ENCODE data around the gene FUCA2. TPM values are rescaled to one million over a fixed set of nuclear protein-coding genes. Genes with fewer than 3 reads are reported as not detected.

Gene FUCA2
- total RNA-seq, 1 experiment from 2014 or later: 15.3 TPM

DNA sequence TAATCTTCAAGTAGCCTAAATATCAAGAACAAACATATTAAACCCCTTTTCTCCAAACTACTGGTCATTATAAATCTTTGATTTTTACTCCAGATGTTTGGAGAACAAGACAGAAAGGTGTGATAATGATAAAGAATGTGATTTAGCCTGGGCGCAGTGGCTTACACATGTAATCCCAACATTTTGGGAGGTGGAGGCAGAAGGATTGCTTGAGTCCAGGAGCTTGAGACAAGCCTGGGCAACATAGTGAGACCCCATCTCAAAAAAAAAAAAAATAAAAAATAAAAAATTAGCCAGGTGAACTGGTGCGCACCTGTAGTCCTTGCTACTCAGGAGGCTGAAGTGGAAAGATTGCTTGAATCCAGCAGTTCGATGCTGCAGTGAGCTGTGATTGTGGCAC lies 35.1 kb upstream of the FUCA2 start:
- Histone ChIP-seq H3K27me3 (replicated peaks; ENCODE audit: insufficient read depth, low read depth, low read length, poor library complexity) (no peaks in the 10 kb centered on the region), H3K4me1 (ENCODE audit: insufficient read depth, low read length, poor library complexity, severe bottlenecking) (no peaks in the 10 kb centered on the region), H3K4me3 (ENCODE audit: low read depth, low read length, poor library complexity, severe bottlenecking) (no peak overlapping the region), H3K27ac (ENCODE audit: low read depth, low read length, poor library complexity, severe bottlenecking) (no peak overlapping the region), H3K9me3 (ENCODE audit: low read depth, low read length, poor library complexity, severe bottlenecking) (no peaks in the 10 kb centered on the region), H3K36me3 (ENCODE audit: insufficient read depth, low read length, poor library complexity, severe bottlenecking) (no peaks in the 10 kb centered on the region)
- CTCF ChIA-PET: no interaction called here
- TF ChIP-seq, protein P1, sequence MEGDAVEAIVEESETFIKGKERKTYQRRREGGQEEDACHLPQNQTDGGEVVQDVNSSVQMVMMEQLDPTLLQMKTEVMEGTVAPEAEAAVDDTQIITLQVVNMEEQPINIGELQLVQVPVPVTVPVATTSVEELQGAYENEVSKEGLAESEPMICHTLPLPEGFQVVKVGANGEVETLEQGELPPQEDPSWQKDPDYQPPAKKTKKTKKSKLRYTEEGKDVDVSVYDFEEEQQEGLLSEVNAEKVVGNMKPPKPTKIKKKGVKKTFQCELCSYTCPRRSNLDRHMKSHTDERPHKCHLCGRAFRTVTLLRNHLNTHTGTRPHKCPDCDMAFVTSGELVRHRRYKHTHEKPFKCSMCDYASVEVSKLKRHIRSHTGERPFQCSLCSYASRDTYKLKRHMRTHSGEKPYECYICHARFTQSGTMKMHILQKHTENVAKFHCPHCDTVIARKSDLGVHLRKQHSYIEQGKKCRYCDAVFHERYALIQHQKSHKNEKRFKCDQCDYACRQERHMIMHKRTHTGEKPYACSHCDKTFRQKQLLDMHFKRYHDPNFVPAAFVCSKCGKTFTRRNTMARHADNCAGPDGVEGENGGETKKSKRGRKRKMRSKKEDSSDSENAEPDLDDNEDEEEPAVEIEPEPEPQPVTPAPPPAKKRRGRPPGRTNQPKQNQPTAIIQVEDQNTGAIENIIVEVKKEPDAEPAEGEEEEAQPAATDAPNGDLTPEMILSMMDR (conservative IDR thresholded peaks at IDR 0.05; ENCODE audit: low read depth, low read length): no peak
- no peak for TF ChIP-seq EZH2 (IDR thresholded peaks at IDR 0.05; ENCODE audit: borderline replicate concordance, low read depth, low read length, poor library complexity, severe bottlenecking)
- BruUV-seq (replicated peaks): no TSS peak
- intact Hi-C loops (cut with micrococcal nuclease; ENCODE audit: unreplicated experiment): no loop called here
- POLR2A ChIA-PET (ENCODE audit: low non-redundant PET): no interaction called here
- DNase-seq (ENCODE audit: low spot score): no peak

DNA sequence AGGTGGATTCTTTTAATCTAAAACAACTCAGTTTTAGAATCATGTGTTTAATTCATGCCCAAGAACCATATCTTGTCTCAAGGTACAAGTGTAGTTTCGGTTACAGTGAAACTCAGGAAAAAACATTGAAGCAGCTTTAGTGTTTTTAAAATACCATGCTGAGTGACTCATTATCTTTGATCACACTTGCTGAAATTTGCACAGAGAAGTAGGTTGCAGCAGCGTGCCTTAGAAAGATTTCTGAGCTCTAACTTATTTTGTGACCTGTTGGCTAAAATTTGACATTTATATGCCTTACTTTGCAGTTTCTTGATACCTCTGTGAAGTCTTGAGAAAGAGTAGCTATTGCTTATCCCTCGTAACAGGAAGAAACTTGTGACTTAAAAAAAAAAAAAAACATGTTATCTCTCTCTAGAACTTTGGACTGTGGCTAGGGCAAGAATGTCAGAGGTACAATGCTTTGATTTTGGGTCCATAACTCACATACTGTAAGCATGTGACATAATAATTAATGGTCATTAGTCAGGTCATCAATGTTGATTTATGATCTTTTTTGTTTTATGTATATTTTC lies 34.5 kb upstream of the FUCA2 start:
- ChIA-PET CTCF (no interaction called here), POLR2A (ENCODE audit: low non-redundant PET) (no interaction called here)
- Histone ChIP-seq H3K9me3 (ENCODE audit: low read depth, low read length, poor library complexity, severe bottlenecking) (no peaks in the 10 kb centered on the region), H3K4me1 (ENCODE audit: insufficient read depth, low read length, poor library complexity, severe bottlenecking) (no peaks in the 10 kb centered on the region), H3K27ac (ENCODE audit: low read depth, low read length, poor library complexity, severe bottlenecking) (no peak overlapping the region), H3K4me3 (ENCODE audit: low read depth, low read length, poor library complexity, severe bottlenecking) (no peak overlapping the region), H3K36me3 (ENCODE audit: insufficient read depth, low read length, poor library complexity, severe bottlenecking) (no peaks in the 10 kb centered on the region), H3K27me3 (replicated peaks; ENCODE audit: insufficient read depth, low read depth, low read length, poor library complexity) (no peaks in the 10 kb centered on the region)
- BruUV-seq (replicated peaks): no TSS peak
- TF ChIP-seq, protein P1 (conservative IDR thresholded peaks at IDR 0.05; ENCODE audit: low read depth, low read length): no peak
- no peak for TF ChIP-seq EZH2 (IDR thresholded peaks at IDR 0.05; ENCODE audit: borderline replicate concordance, low read depth, low read length, poor library complexity, severe bottlenecking)
- intact Hi-C loops (cut with micrococcal nuclease; ENCODE audit: unreplicated experiment): no loop called here
- DNase-seq (ENCODE audit: low spot score): no peak

DNA sequence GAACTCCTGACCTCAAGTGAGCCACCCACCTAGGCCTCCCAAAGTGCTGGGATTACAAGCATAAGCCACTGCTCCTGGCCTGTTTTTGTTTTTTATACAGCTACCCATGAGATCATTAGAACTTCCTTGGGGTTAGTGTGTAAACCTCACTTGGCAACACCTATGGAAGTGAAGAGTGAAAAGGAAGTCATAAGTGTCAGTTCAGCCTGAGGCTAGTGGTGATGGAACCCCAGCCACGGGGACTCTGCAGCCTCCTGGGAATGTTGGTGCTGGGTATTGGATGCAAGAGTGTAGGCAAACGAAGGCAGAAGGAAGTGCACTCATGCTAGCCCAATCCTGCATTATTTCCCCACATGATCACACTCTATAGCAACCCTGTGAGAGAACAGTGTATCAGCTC lies 33.6 kb upstream of the FUCA2 start:
- POLR2A ChIA-PET (ENCODE audit: low non-redundant PET): no interaction called here
- Histone ChIP-seq H3K4me3 (ENCODE audit: low read depth, low read length, poor library complexity, severe bottlenecking) (no peak overlapping the region), H3K27me3 (replicated peaks; ENCODE audit: insufficient read depth, low read depth, low read length, poor library complexity) (no peaks in the 10 kb centered on the region), H3K9me3 (ENCODE audit: low read depth, low read length, poor library complexity, severe bottlenecking) (no peaks in the 10 kb centered on the region), H3K27ac (ENCODE audit: low read depth, low read length, poor library complexity, severe bottlenecking) (no peak overlapping the region), H3K4me1 (ENCODE audit: insufficient read depth, low read length, poor library complexity, severe bottlenecking) (no peaks in the 10 kb centered on the region), H3K36me3 (ENCODE audit: insufficient read depth, low read length, poor library complexity, severe bottlenecking) (no peaks in the 10 kb centered on the region)
- CTCF ChIA-PET: no interaction called here
- DNase-seq (ENCODE audit: low spot score): no peak
- intact Hi-C loops (cut with micrococcal nuclease; ENCODE audit: unreplicated experiment): no loop called here
- BruUV-seq (replicated peaks): no TSS peak
- no peak for TF ChIP-seq EZH2 (IDR thresholded peaks at IDR 0.05; ENCODE audit: borderline replicate concordance, low read depth, low read length, poor library complexity, severe bottlenecking)
- TF ChIP-seq, protein P1 (conservative IDR thresholded peaks at IDR 0.05; ENCODE audit: low read depth, low read length): no peak
